HEK293T (cell line): ENCODE results near the gene GINS2.

ENCODE experiments used
- ARNT ChIP-seq: fragments of 450-650 bp; IDR thresholded peaks from 2 replicates; pipeline ENCODE4 v1.6.1; 2017; ENCODE audit warnings: mild to moderate bottlenecking
- BHLHE40 ChIP-seq: fragments of 450-650 bp; IDR thresholded peaks from 2 replicates; pipeline ENCODE4 v1.6.1; 2016; ENCODE audit warnings: mild to moderate bottlenecking, moderate library complexity, borderline replicate concordance
- CTBP1 ChIP-seq: fragments of 450-650 bp; IDR thresholded peaks from 2 replicates; pipeline ENCODE4 v1.6.1; 2016; ENCODE audit warnings: borderline replicate concordance
- FOXA1 ChIP-seq: fragments of 450-650 bp; IDR thresholded peaks from 2 replicates; pipeline ENCODE4 v1.6.1; 2016; ENCODE audit warnings: mild to moderate bottlenecking
- HDGF ChIP-seq: fragments of 450-650 bp; IDR thresholded peaks from 2 replicates; pipeline ENCODE4 v1.6.1; 2017; ENCODE audit warnings: antibody characterized with exemption, borderline replicate concordance
- L3MBTL2 ChIP-seq: fragments of 450-650 bp; conservative IDR thresholded peaks from 2 replicates; pipeline ENCODE4 v1.6.1; 2016; ENCODE audit warnings: mild to moderate bottlenecking
- NFRKB ChIP-seq: fragments of 450-650 bp; IDR thresholded peaks from 2 replicates; pipeline ENCODE4 v1.6.1; 2016; ENCODE audit warnings: mild to moderate bottlenecking, moderate library complexity
- SP1 ChIP-seq: fragments of 450-650 bp; IDR thresholded peaks from 2 replicates; pipeline ENCODE4 v1.6.1; 2017
- SUZ12 ChIP-seq: fragments of 450-650 bp; IDR thresholded peaks from 2 replicates; pipeline ENCODE4 v1.6.1; 2016; ENCODE audit warnings: mild to moderate bottlenecking
- TARDBP ChIP-seq: fragments of 450-650 bp; IDR thresholded peaks from 2 replicates; pipeline ENCODE4 v1.6.1; 2016
- ZNF384 ChIP-seq: fragments of 450-650 bp; IDR thresholded peaks from 2 replicates; pipeline ENCODE4 v1.6.1; 2016

DNA sequence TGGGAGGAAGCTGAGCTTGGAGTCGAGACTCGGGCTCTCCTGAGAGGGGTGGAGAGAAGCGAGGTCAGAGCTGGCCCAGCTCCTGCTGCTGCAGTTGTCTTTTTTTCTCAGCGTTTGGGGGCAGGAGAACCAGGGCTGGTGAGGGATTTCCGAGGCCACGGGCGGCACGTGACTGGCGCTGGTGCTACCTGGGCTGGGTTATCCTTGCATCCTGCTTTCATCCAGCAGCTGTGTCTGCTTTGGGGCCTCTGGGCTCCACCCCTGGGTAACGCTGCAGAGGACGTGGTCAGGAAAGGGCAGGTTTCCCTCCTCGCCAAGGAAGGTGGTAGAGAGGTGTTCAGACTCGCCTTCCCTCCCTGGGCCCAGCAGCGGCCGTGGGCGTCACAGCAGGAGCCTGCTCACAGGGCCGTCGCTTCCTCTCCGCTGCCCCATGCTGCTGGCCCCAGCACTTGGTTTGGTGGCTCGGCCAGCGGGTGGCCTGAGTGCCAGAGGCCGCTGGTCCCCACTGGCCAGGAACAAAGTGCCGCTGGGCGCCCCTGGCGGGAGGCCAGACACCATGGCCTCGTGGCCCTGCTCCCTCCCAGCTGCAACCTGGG lies 53.1 kb downstream of the GINS2 start:
- TF ChIP-seq HDGF, result no peak
- TF ChIP-seq SUZ12, result no peak
- TF ChIP-seq ZNF384, result no peak
- no peak for TF ChIP-seq FOXA1
- TF ChIP-seq NFRKB, result no peak
- TF ChIP-seq BHLHE40, result no peak
- no peak for TF ChIP-seq CTBP1
- no peak for TF ChIP-seq TARDBP
- TF ChIP-seq SP1, result no peak
- no peak for TF ChIP-seq L3MBTL2
- TF ChIP-seq ARNT, result no peak
